Measurements from ENCODE around the gene FBLN1.
"Not testable (repeated sequence)": the region's sequence is repeated elsewhere in the genome, so short reads cannot be mapped to it uniquely, and the experiment has no call there.

Gene FBLN1

GRCh38 chr22:45612451-45612901 lies 109.8 kb downstream of the FBLN1 start:
- no peak for DNase-seq
- in situ Hi-C loops (cut with HindIII; ENCODE audit: low pct_ligation_motif_present, low pct_unique_long_range_greater_than_20kb, low sequenced_read_pairs), result no loop called here

DNA sequence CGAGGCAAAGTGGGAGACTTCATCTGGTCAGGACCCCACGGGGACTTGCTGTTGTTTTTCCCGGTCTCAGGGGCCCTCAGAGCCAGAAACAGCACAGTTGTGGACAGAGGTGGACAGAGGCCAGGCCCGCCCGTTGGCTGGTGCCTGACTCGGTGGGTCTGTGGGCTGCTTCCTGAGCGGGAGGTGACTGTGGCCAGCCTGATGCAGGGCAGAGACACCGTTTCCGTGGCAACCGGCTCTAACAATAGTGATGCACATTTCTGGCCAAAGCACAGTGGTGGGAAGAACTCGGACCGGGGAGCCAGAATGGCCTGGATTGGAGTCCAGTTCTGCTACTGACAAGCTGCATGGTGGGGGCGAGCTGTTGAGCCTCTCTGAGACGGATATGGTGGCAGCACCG lies 110.3 kb downstream of the FBLN1 start:
- no peak for DNase-seq
- in situ Hi-C loops (cut with HindIII; ENCODE audit: low pct_ligation_motif_present, low pct_unique_long_range_greater_than_20kb, low sequenced_read_pairs), result no loop called here

DNA sequence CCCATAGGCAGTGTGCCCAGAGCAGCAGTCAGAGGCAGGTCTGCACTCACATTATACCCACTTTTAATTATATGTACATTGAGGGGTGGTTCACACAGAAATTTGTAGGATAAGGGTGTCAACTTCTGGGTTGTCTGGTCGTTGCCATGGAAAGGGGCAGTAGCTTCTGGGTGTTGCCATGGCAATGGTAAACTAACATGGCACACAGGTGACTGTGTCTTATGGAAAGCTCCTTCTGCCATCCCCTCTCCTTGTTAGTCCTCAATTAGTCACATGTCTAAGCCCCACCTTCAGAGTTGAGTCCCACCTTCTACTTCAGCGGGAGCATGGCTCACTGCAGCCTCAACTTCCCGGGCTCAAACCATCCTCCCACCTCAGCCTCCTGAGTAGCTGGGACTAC lies 112.7 kb downstream of the FBLN1 start:
- no peak for DNase-seq
- in situ Hi-C loops (cut with HindIII; ENCODE audit: low pct_ligation_motif_present, low pct_unique_long_range_greater_than_20kb, low sequenced_read_pairs), result no loop called here

DNA sequence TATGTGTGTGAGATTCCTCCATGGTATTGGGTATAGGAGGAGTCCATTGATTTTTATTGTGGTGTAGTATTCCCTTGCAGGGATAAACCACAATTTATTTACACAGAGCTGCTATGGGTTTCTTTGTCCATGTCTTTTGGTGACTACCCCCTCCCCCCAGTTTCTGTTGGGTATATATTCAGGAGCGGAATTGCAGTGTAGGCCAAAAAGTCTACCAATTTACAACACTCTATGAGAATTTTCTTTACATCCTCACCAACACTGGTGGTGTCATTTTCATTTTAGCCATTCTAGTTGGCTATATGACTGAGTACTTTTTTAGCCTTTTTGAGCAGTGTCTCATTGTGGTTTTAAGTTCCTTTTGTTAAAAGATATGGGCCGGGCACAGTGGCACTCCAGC lies 113.7 kb downstream of the FBLN1 start:
- in situ Hi-C loops (cut with HindIII; ENCODE audit: low pct_ligation_motif_present, low pct_unique_long_range_greater_than_20kb, low sequenced_read_pairs), result no loop called here
- no peak for DNase-seq

DNA sequence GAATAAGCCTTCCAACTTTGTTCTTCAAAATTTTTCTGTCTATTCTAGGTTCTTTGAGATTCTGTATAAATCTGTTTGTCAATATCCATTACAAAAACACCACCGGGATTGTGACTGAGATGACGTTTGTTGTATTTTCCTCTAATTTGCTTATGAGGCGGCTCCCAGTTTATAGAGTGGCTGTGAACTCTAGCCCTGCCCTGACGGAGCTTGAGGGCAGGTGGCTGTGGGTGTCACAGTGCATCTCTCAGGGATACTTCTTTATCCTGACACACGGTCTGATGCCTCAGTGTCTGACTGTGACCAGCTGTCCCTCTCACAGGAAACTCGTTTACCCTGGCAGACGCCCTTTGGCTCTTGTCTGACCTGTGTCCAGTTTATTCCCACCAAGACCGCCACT lies 115.3 kb downstream of the FBLN1 start:
- DNase-seq, result no peak
- in situ Hi-C loops (cut with HindIII; ENCODE audit: low pct_ligation_motif_present, low pct_unique_long_range_greater_than_20kb, low sequenced_read_pairs), result no loop called here

DNA sequence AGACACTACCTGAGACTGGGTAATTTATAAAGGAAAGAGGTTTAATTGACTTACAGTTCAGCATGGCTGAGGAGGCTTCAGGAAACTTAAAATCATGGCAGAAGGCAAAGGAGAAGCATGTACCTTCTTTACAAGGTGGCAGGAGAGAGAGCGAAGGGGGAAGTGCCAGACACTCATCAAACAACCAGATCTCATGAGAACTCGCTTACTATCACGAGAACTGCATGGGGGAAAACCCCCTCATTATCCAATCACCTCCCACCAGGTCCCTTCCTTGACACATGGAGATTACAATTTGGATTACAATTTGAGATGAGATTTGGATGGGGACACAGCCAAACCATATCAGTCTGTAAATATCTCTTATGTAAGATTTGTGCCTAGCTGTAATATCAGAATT lies 118.0 kb downstream of the FBLN1 start:
- in situ Hi-C loops (cut with HindIII; ENCODE audit: low pct_ligation_motif_present, low pct_unique_long_range_greater_than_20kb, low sequenced_read_pairs), result no loop called here
- no peak for DNase-seq

GRCh38 chr22:45621836-45622600 lies 119.3 kb downstream of the FBLN1 start:
- in situ Hi-C loops (cut with HindIII; ENCODE audit: low pct_ligation_motif_present, low pct_unique_long_range_greater_than_20kb, low sequenced_read_pairs), result no loop called here
- DNase-seq, result no peak

DNA sequence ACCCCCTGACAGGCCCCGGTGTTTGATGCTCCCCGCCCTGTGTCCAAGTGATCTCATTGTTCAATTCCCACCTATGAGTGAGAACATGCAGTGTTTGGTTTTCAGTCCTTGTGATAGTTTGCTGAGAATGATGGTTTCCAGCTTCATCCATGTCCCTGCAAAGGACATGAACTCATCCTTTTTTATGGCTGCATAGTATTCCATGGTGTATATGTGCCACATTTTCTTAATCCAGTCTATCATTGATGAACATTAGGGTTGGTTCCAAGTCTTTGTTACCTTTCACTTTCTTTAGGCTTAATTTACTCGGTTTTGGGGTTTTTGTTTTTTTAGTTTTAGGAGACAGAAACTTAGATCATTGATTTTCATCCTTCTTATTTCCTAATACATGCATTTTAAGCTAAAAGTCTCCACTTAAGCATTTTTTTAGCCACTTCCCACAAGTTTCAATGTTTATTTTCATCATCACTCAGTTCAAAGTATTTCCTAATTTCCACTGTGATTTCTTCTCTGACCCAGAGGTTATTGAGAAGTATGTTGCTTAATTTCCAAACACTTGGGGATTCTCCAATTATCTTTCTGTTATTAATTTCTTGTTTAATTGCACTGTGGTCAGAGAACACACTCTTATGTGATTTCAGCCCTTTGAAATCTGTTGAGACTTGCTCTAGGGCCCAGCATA lies 120.9 kb downstream of the FBLN1 start:
- not testable (repeated sequence) for DNase-seq

DNA sequence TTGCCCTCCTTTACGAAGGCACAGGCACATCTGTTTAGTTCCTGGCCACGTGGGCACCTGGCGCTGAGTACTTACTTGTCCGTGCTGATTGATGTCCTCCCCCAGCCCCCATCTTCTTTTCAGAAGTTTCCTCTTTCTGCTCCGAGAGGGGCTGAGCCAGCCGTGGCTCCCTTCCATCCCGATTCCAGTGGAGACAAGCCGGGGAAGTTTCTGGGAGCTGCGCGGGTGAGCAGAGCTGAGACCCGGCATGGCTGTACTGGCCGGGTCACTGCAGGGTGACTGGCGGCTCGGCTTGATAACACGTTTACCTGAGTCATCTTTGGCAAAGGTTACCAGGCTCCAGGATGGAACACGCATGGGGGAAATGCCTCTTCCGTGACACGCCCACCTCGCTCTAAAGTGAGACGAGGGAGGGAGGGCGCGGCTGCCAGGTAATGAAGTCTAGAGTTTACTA lies 123.5 kb downstream of the FBLN1 start:
- DNase-seq, result no peak
- in situ Hi-C loops (cut with HindIII; ENCODE audit: low pct_ligation_motif_present, low pct_unique_long_range_greater_than_20kb, low sequenced_read_pairs), result no loop called here

More for the DNA sequence above, 120.9 kb downstream of the FBLN1 start:
- in situ Hi-C loops (cut with HindIII; ENCODE audit: low pct_ligation_motif_present, low pct_unique_long_range_greater_than_20kb, low sequenced_read_pairs), result not testable (repeated sequence)

- no peak for DNase-seq
- in situ Hi-C loops (cut with HindIII; ENCODE audit: low pct_ligation_motif_present, low pct_unique_long_range_greater_than_20kb, low sequenced_read_pairs), result no loop called here
Measured at GRCh38 chr22:45627489-45628233, 125.0 kb downstream of the FBLN1 start.

DNA sequence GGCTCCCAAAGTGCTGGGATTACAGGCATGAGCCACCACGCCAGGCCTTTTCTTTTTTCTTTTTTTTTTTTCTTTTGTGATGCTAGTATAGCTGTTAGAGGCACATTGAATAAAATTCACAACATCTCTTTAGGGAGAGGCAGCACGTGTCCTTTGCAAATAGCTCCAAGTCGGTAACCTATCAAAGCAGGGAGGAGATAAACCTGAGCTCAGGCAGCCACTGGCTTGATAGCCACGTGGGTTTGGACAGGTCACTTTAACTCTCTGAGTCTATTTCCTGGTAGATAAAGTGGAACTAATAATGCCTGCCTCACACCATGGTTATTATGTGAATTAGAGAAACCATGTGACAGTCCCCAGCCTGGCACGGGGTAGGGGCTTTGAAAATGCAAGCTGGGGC lies 125.8 kb downstream of the FBLN1 start:
- in situ Hi-C loops (cut with HindIII; ENCODE audit: low pct_ligation_motif_present, low pct_unique_long_range_greater_than_20kb, low sequenced_read_pairs), result no loop called here
- DNase-seq, result no peak

GRCh38 chr22:45629469-45630089 lies 126.9 kb downstream of the FBLN1 start:
- DNase-seq, result no peak
- in situ Hi-C loops (cut with HindIII; ENCODE audit: low pct_ligation_motif_present, low pct_unique_long_range_greater_than_20kb, low sequenced_read_pairs), result no loop called here

DNA sequence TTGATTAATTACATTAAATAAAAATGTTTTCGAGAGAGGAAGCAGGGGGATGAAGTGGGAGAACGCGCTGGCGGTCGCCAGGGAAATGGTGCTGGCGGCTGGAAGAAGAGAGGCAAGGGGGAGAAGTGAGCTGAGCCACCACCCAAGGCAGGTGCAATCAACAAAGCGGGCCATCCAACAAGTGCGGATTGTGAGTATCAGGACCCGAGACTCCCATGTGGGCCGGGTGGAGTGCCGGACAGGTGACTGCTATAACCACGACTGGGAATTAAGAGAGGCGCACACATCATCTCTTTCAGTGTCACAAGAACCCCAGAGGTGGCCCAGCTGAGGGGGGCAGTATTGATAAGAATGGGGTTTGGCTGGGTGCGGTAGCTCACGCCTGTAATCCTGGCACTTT lies 127.8 kb downstream of the FBLN1 start:
- DNase-seq, result no peak

DNA sequence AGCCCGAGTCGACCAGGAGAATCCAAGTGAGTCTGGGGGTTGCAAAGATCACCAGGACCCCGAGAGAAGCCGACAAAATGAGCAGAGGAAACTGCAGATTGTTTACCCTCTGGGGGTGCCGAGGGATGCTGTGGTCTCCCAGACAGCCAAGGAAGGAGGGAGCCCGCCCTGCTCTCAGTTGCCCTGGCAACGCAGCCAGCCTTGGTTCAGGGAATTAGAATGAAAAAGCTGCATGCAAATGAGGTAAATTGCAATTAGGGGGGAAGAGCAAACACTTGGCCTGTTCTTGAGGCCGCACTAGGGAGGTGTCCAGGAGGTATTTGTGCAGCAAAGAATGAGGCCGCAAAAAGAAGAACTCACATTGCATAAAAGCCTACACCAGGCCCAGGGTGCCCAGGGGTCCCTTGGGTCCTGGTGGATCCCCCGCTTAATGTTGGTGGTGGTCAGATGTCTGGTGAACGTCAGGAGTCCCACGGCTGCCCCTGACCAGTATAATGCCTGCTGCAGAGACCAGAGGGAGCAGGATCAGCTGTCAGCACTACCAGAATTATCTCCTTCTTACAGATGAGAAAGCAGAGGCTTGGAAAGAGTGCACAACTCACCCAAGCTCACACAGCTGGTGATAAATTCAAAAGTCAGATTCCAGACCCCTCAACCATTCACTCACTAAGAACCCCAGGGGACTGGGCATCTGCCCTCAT lies 128.6 kb downstream of the FBLN1 start:
- DNase-seq, result no peak
- in situ Hi-C loops (cut with HindIII; ENCODE audit: low pct_ligation_motif_present, low pct_unique_long_range_greater_than_20kb, low sequenced_read_pairs), result no loop called here

More for the DNA sequence above, 127.8 kb downstream of the FBLN1 start:
- in situ Hi-C loops (cut with HindIII; ENCODE audit: low pct_ligation_motif_present, low pct_unique_long_range_greater_than_20kb, low sequenced_read_pairs), result no loop called here

DNA sequence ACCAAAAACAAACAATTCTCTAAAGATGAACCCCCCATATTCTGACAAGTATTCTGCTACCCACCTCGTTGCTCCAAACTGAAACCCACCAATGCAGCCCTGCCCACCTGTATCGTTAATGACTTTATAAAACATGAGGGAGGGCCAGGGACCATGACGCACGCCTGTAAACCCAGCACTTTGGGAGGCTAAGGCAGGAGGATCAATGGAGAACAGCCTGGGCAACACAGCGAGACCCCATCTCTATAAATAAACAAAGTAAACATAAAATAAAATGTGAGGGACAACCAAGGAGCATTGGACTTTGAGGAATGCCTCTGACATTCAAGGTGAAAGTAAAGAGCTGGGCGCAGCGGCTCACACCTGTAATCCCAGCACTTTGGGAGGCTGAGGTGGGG lies 129.2 kb downstream of the FBLN1 start:
- no peak for DNase-seq
- in situ Hi-C loops (cut with HindIII; ENCODE audit: low pct_ligation_motif_present, low pct_unique_long_range_greater_than_20kb, low sequenced_read_pairs), result no loop called here

- in situ Hi-C loops (cut with HindIII; ENCODE audit: low pct_ligation_motif_present, low pct_unique_long_range_greater_than_20kb, low sequenced_read_pairs), result no loop called here
- no peak for DNase-seq
Measured at GRCh38 chr22:45632791-45633515, 130.3 kb downstream of the FBLN1 start.

DNA sequence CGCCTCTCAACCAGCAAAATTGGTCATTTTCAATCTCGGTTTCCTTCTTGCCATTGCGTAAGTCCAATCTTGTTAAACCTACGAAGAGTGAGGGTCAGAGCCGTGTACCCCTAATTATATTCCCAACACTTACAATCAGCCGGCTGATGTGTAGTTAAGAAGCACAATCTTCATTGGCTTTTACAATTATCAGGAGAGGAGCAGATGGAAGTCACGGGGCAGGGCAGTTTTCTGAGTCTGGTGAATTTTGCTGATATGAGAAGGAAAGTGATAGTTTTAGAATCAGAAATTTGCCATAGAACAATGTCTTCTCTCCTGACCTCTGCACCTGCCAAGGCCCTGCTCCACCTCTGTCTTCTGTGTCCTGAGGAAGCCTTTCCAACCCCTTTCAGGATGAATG lies 134.0 kb downstream of the FBLN1 start:
- no peak for DNase-seq
- in situ Hi-C loops (cut with HindIII; ENCODE audit: low pct_ligation_motif_present, low pct_unique_long_range_greater_than_20kb, low sequenced_read_pairs), result no loop called here

- in situ Hi-C loops (cut with HindIII; ENCODE audit: low pct_ligation_motif_present, low pct_unique_long_range_greater_than_20kb, low sequenced_read_pairs), result no loop called here
- no peak for DNase-seq
Measured at GRCh38 chr22:45638197-45638596, 135.5 kb downstream of the FBLN1 start.

Data from ACHN (cell line).